ENCODE results near the gene SLIT3.

GRCh38 chr5:168792678-168793077, 508.3 kb downstream of the SLIT3 start:
- TF ChIP-seq CTCF (conservative IDR thresholded peaks at IDR 0.05; ENCODE audit: low read depth in 2 of 2) (no peak), ZNF114 (CRISPR knock-in tag; IDR thresholded peaks at IDR 0.05) (no peak), POLR2AphosphoS5 (IDR thresholded peaks at IDR 0.05; ENCODE audit: low read depth) (no peak), EZH2phosphoT487 (IDR thresholded peaks at IDR 0.05; ENCODE audit: unreplicated experiment) (no peak), REST (IDR thresholded peaks at IDR 0.05; ENCODE audit: unreplicated experiment) (no peak), CREB1 (CRISPR knock-in tag; IDR thresholded peaks at IDR 0.05; ENCODE audit: low read depth) (no peak)

Measured in GM23338 (cell line).